Fibroblast of the aortic adventitia (primary cell): ENCODE results near the gene DHRS1. TPM values are rescaled to one million over a fixed set of nuclear protein-coding genes. Genes with fewer than 3 reads are reported as not detected.
"Not testable (repeated sequence)": the region's sequence is repeated elsewhere in the genome, so short reads cannot be mapped to it uniquely, and the experiment has no call there.

Experiments used
- DNase-seq: peaks from one replicate; pipeline ENCODE4 v3.0.0-alpha.2; 2010; ENCODE audit warnings: low read depth
- H3K4me3 ChIP-seq: 2 replicates; pipeline ENCODE4 v1.5.1; 2011; ENCODE audit warnings: low read depth, mild to moderate bottlenecking, control low read depth, low read length, moderate library complexity
- CTCF ChIP-seq: IDR thresholded peaks from 2 replicates; pipeline ENCODE4 v1.5.1; 2011; ENCODE audit warnings: mild to moderate bottlenecking, low read length, control low read depth, inconsistent platforms; ENCODE audit not compliant: insufficient read depth
- total RNA-seq: library from RNA; depleted of rRNA; stranded (reverse); fragments of >200 nt; gene quantifications from 2 replicates; pipeline ENCODE4 v1.2.3, GENCODE V29; 2012; ENCODE audit warnings: low replicate concordance

DHRS1 gene
- total RNA-seq, 1 donor = 20.7 TPM

GRCh38 chr14:24332268-24332993 is 32.9 kb upstream of the DHRS1 start:
- H3K4me3 ChIP-seq = peak overlapping the region; percentile 22
- peak; percentile 63 for DNase-seq
- peak; percentile 86 for TF ChIP-seq CTCF

GRCh38 chr14:24331731-24332267 is 32.2 kb upstream of the DHRS1 start:
- no peak for TF ChIP-seq CTCF
- H3K4me3 ChIP-seq = no peak overlapping the region
- DNase-seq = no peak

GRCh38 chr14:24330973-24331674 is 31.5 kb upstream of the DHRS1 start:
- H3K4me3 ChIP-seq = no peak overlapping the region
- no peak for TF ChIP-seq CTCF
- no peak for DNase-seq

GRCh38 chr14:24329736-24330135 is 30.2 kb upstream of the DHRS1 start:
- DNase-seq = no peak
- no peak overlapping the region for H3K4me3 ChIP-seq
- TF ChIP-seq CTCF = no peak

GRCh38 chr14:24329073-24329663 is 29.6 kb upstream of the DHRS1 start:
- DNase-seq = no peak
- no peak for TF ChIP-seq CTCF
- no peak overlapping the region for H3K4me3 ChIP-seq

GRCh38 chr14:24327914-24328313 is 28.3 kb upstream of the DHRS1 start:
- TF ChIP-seq CTCF = peak; percentile 43
- not testable (repeated sequence) for H3K4me3 ChIP-seq
- peak; percentile 34 for DNase-seq
